Natural killer cell treated with Interleukin-12 subunit alpha and Interleukin-12 subunit beta and Interleukin-15 and Interleukin-18, amount 100 ng/mL, for 72 hours (primary cell): Measurements from ENCODE around the gene FOXD4L5. TPM values are rescaled to one million over a fixed set of nuclear protein-coding genes. Genes with fewer than 3 reads are reported as not detected.
"Not testable (repeated sequence)": the region's sequence is repeated elsewhere in the genome, so short reads cannot be mapped to it uniquely, and the experiment has no call there.

Source experiments
- ATAC-seq, 2 donors: fragments of 150-1000 bp; cut with Tn5 transposase in 1 of 2; sonication (Bioruptor Pico), chemical (Tn5 transposase) in 1 of 2; 2 replicates each; pipeline ENCODE4 v1.10.0; 2021
- DNase-seq: peaks from one replicate; pipeline ENCODE4 v3.0.0; 2022; ENCODE audit warnings: low spot score
- H3K27ac Mint-ChIP-seq, 2 donors: 1 replicate in 1 of 2; 2 replicates in 1 of 2; pipeline ENCODE4 v1.8.0; 2022; ENCODE audit warnings: mixed read lengths in 2 of 2, mild to moderate bottlenecking in 1 of 2, moderate library complexity in 1 of 2
- H3K27me3 Mint-ChIP-seq, 2 donors: 1 replicate in 1 of 2; 2 replicates in 1 of 2; pipeline ENCODE4 v1.8.0; 2022; ENCODE audit warnings: mixed read lengths in 2 of 2
- H3K36me3 Mint-ChIP-seq: one replicate; pipeline ENCODE4 v1.8.0; 2022; ENCODE audit warnings: mixed read lengths
- H3K4me1 Mint-ChIP-seq, 2 donors: 1 replicate in 1 of 2; 2 replicates in 1 of 2; pipeline ENCODE4 v1.8.0; 2022; ENCODE audit warnings: low read depth in 2 of 2, mixed read lengths in 2 of 2, mild to moderate bottlenecking in 1 of 2
- H3K4me3 Mint-ChIP-seq: one replicate; pipeline ENCODE4 v1.8.0; 2022; ENCODE audit warnings: mixed read lengths
- H3K9me3 Mint-ChIP-seq: 2 replicates; pipeline ENCODE4 v1.8.0; 2022; ENCODE audit warnings: mixed read lengths
- total RNA-seq, 2 donors: library from RNA; stranded (reverse); gene quantifications; one replicate each; pipeline ENCODE4 v1.2.3, GENCODE V29; 2022

Gene FOXD4L5
- under 1 TPM; 0.21 to 0.25 TPM for total RNA-seq

GRCh38 chr9:65285109-65285508 lies at the start of gene FOXD4L5:
Gene FOXD4L5 (minus strand): TSS chr9:65285209. CDS start chr9:65284377, 832 bp downstream.
- not testable (repeated sequence) for H3K27ac Mint-ChIP-seq, H3K4me1 Mint-ChIP-seq, H3K9me3 Mint-ChIP-seq, H3K27me3 Mint-ChIP-seq, DNase-seq, ATAC-seq, H3K36me3 Mint-ChIP-seq, H3K4me3 Mint-ChIP-seq

- H3K27ac Mint-ChIP-seq, H3K4me1 Mint-ChIP-seq, DNase-seq, H3K4me3 Mint-ChIP-seq, H3K36me3 Mint-ChIP-seq, ATAC-seq, H3K9me3 Mint-ChIP-seq, H3K27me3 Mint-ChIP-seq: not testable (repeated sequence)
These were observed 1.1 kb downstream of the FOXD4L5 start for GRCh38 chr9:65283943-65284342.

GRCh38 chr9:65282976-65283375 lies 2.0 kb downstream of the FOXD4L5 start:
- ATAC-seq, H3K36me3 Mint-ChIP-seq, H3K27ac Mint-ChIP-seq, H3K27me3 Mint-ChIP-seq, H3K4me1 Mint-ChIP-seq, DNase-seq, H3K9me3 Mint-ChIP-seq, H3K4me3 Mint-ChIP-seq: not testable (repeated sequence)
